GM12873 (cell line): ENCODE data around the gene TTYH3.
A peak's percentile ranks its signal among the peaks of the same experiment; 100 is the strongest.

Experiments used
- CTCF ChIP-seq: IDR thresholded peaks from 2 replicates; pipeline ENCODE4 v1.5.1; 2012; ENCODE audit warnings: low read depth, mild to moderate bottlenecking, moderate library complexity, low read length, control low read depth; ENCODE audit not compliant: insufficient read depth; ENCODE audit errors: missing control alignments

Gene TTYH3

DNA sequence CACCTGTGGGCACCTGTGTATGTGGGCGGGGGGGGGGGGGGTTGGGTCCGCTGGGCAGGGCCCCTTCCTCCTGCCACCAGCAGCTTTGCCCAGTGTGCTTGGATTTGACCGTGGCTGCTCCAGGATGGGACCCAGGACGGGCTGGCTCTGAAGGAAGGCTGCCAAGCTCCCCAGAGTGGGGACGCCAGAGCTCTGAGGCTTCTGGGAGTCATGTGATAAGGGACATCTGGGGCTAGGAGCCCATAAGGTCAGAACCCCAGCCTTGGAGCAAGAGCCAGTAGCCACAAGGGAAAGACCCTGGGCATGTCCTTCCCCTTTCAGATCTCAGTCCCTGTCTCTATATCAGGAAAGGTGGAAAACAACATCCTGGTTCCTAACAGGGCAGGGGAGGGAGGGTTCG lies 34.4 kb downstream of the TTYH3 start:
- TF ChIP-seq CTCF = no peak

- TF ChIP-seq CTCF = no peak
These were observed 34.9 kb downstream of the TTYH3 start for GRCh38 chr7:2666588-2667250.

DNA sequence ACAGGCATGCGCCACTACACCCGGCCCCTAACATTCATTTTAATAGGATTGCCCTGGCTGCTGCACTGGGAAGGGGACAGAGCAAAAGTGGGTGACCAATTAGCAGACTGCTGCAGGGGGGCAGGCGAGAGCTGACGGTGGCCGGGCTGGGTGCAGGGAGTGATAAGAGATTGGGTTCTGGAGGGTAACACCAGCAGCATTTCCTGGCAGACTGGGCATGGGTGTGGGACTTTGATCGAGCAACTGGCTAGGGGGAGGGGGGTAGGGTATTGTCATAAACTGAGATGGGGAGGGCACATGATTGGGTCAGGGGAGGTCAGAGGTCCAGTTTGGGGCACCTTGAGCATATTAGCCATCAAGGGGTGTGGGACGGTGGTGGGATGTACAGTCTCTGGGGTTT lies 36.1 kb downstream of the TTYH3 start:
- no peak for TF ChIP-seq CTCF

- no peak for TF ChIP-seq CTCF
These were observed 36.6 kb downstream of the TTYH3 start for GRCh38 chr7:2668401-2668800.

- no peak for TF ChIP-seq CTCF
These were observed 38.4 kb downstream of the TTYH3 start for GRCh38 chr7:2670171-2670570.

- peak; percentile 97 for TF ChIP-seq CTCF
These were observed 39.1 kb downstream of the TTYH3 start for GRCh38 chr7:2670720-2671391.

DNA sequence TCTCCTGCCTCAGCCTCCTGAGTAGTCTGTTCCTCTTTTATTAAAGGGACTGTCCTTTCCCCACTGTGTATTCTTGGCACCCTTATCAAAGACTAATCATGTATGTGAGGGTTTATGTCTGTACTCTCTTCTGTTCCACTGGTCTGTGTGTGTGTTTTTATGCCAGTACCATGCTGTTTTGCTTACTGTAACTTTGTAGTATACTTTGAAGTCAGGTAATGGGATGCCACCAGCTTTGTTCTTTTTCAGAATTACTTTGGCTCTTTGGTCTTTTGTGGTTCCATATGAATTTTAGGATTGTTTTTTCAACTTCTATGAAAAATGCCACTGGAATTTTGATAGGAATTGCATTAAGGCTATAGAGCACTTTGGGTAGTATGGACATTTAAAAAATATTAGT lies 42.1 kb downstream of the TTYH3 start:
- TF ChIP-seq CTCF = no peak
